ENCODE data around the gene LPO.

Gene LPO

DNA sequence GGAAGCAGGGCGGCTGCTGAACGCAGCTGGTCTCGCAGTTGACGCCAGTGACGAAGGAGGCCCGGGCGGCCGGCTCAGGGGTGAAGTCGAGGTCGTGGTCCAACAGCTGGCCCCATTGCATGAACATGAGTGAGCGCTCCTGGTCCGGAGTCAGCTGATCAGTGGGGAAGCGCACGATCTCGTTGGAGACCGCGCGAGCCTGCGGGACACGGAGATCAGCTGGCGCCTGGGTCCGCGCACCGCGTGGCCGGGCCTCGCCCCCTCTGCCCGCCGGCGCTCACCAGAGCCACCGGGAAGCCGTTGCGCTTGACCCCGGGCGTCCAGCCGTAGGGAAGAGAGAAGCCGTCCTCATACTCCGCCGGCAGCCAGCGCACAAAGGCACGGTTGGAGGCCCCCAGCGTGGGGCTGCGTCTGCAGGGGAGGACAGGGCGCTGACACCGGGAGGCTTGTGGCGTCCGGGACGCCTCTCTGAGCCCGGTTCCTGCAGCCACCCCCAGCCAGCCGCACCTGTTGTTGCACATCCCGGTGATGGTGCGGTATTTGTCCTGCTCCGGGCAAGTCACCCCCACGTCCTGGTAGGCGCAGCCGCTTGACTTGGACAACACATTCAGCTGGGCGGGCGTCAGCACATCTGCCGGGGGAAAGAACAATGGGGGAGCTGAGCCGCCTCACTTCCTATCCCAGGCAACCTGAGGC is 40.8 kb downstream of the LPO start:
- DNase-seq = no peak

- no peak for DNase-seq
Observed at GRCh38 chr17:58279736-58280479, 41.5 kb downstream of the LPO start.

- DNase-seq = no peak
Observed at GRCh38 chr17:58280480-58281217, 42.3 kb downstream of the LPO start, which contains the start of gene MPO. Gene MPO (minus strand): TSS chr17:58280935. CDS start chr17:58280758, 177 bp downstream.

- no peak for DNase-seq
Observed at GRCh38 chr17:58281511-58282011, 43.2 kb downstream of the LPO start.

DNA sequence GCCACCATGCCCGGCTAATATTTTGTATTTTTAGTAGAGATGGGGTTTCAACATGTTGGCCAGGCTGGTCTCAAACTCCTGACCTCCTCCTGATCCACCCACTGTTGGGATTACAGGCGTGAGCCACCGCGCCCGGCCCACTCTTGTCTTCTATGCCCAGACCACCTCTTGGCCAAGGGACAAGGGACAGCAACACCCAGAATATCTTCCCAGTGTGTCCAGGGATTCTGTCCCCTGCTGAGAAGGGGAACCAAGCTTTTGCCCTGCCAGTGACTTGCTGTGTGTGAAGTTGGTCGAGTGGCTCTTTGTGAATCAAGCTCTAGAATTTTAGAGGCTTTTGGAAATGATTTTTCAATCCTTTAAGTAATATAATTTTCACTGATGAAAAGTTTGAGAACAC is 44.1 kb downstream of the LPO start:
- no peak for DNase-seq

- no peak for DNase-seq
Observed at GRCh38 chr17:58283674-58284612, 45.6 kb downstream of the LPO start.

- no peak for DNase-seq
Observed at GRCh38 chr17:58284613-58285421, 46.4 kb downstream of the LPO start.

DNA sequence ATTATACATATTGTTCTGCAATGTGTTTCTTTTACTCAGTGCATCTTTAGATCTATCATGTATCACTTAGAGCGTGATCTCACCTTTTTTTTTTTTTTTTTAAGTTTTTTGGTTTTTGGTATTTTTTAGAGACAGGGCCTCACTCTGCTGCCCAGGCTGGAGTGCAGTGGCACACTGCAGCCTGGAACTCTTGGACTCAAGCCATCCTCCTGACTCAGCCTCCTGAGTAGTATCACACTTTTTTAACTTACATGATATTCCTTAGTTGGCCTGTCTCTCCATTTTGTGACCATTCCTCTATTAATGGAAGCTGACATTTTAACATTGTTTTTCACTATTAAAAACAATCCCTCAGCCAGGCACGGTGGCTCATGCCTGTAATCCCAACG is 47.0 kb downstream of the LPO start:
- DNase-seq = no peak

DNA sequence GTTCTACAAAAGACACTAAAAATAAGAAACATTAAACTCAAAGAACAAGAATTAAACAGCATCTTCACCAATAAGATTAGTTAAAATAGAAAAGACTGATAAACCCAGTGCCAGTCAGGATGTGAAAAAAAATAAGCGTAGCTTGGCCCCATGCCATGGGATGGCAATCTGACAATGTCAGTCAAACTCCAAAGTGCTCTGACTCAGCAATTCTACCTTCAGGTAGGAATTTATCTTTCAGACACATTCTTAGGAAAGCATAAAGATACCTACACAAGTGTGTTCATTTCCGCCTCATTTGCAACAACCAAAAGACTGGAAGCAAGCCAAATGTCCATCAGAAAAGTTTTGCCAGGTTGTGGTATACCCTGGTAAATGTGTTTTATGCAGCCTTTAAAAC is 51.5 kb downstream of the LPO start:
- no peak for DNase-seq

- no peak for DNase-seq
Observed at GRCh38 chr17:58291246-58291645, 52.9 kb downstream of the LPO start.

- DNase-seq = no peak
Observed at GRCh38 chr17:58294034-58294433, 55.6 kb downstream of the LPO start.

GRCh38 chr17:58300336-58300735 is 62.0 kb downstream of the LPO start:
- no peak for DNase-seq

- DNase-seq = no peak
Observed at GRCh38 chr17:58301504-58302150, 63.2 kb downstream of the LPO start.

- no peak for DNase-seq
Observed at GRCh38 chr17:58302171-58302918, 64.0 kb downstream of the LPO start.

DNA sequence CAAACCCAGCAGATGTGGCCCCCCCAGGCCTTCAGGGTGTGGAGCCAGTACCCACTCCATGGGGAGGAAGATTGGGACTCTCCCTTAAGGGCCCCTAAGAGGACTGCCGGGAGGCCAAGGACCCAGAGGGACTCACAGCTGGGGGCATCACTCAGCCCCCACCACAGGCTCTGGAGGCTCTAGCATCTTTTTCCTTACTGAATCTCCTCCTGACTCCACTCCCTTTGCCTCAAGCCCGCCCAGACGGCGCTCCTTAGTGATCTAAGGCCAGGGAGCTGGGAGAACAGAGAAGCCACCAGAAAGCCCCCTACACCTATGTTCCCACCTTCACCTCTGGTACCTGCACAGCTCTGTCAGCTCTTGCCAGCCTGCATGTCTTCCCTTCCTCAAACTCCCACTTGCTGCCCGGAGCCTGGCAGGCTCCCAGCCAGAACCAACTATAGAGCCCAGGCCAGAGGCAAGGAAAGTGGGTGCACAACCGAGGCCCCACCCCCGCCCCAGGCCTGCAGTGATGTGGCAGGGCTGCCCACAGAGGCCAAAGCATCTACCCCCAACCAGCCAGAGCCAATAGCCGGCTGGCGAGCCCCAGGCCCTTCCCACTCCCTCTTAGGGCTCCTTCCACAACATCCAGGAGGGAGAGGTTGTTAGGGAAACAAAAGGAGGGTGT is 64.7 kb downstream of the LPO start:
- DNase-seq = no peak

- peak; percentile 34 for DNase-seq
Observed at GRCh38 chr17:58303971-58304749, 65.8 kb downstream of the LPO start.

- no peak for DNase-seq
Observed at GRCh38 chr17:58304750-58305486, 66.5 kb downstream of the LPO start.

DNA sequence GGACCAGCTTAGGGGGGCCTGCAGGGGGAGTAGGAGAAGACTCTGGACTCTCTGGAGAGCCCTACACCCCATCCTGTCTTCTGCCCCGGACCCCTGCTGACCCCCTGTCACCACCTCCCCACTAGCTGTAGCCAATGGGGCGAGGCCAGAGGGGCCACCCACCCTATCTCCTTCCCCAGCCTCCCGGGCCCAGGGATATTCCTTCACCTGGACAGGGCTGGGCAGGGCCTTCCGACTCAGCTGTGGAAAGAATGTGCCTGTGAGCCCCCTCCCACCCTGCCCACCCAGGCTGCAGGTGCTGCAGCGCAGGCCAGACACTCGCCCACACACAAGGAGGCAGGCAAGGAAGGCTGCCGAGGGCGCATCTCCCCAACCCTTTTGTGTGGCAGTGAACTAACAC is 67.2 kb downstream of the LPO start:
- no peak for DNase-seq

Data from T-helper 9 cell (primary cell).